Mucosa of descending colon (tissue), 3 donors: ENCODE results near the gene DGKA. TPM values are rescaled to one million over a fixed set of nuclear protein-coding genes. Genes with fewer than 3 reads are reported as not detected.
"Not testable (repeated sequence)": the region's sequence is repeated elsewhere in the genome, so short reads cannot be mapped to it uniquely, and the experiment has no call there.

ENCODE experiments used
- ATAC-seq: fragments of 200-7000 bp; cut with Tn5 transposase; one replicate; pipeline ENCODE4 v1.9.1; 2020; ENCODE audit warnings: mild to moderate bottlenecking, moderate library complexity
- DNase-seq, 3 donors: peaks; one replicate each; pipeline ENCODE4 v3.0.0-alpha.2; 2020
- H3K36me3 ChIP-seq: fragments of 200-600 bp; one replicate; pipeline ENCODE4 v1.8.0; 2021; ENCODE audit warnings: low read depth, mild to moderate bottlenecking
- H3K4me1 ChIP-seq: fragments of 200-600 bp; one replicate; pipeline ENCODE4 v1.8.0; 2021; ENCODE audit warnings: low read depth, mild to moderate bottlenecking
- H3K4me3 ChIP-seq: fragments of 200-600 bp; one replicate; pipeline ENCODE4 v1.8.0; 2021; ENCODE audit warnings: mild to moderate bottlenecking
- H3K9me3 ChIP-seq: fragments of 200-600 bp; one replicate; pipeline ENCODE4 v1.8.0; 2021; ENCODE audit warnings: mild to moderate bottlenecking
- CTCF ChIP-seq: fragments of 200-600 bp; IDR thresholded peaks from one replicate; pipeline ENCODE4 v1.8.0; 2022; ENCODE audit warnings: antibody characterized with exemption, mild to moderate bottlenecking
- intact Hi-C, 2 donors: fragments of 100-400 bp; cut with DNase I in 1 of 2; cut with micrococcal nuclease in 1 of 2; formaldehyde crosslinking; loops; one replicate each; pipeline versions ENCODE4 v1.11.0 to v1.11.1; 2022; cut with DNase I, micrococcal nuclease
- total RNA-seq, 3 donors: library from RNA; stranded (reverse); fragmentation: NEBNext Ultra II Directional in 2 of 3; extraction: Animal tissue kit (Norgen Biotek cat#: 25700) in 2 of 3; gene quantifications; one replicate each; pipeline versions ENCODE4 v1.2.1 to v1.2.4, GENCODE V29; 2021 to 2023
- donor health status: DM: no; HTN: no; CAD: no; lungs with moderate emphysema.
- donor health status: DM: no; HTN: no; CAD: no.
- donor health status: DM: no; HTN: yes; CAD: no.

DGKA gene
- total RNA-seq, 3 donors from 2014 or later = 82.6 to 148 (median 97.0) TPM

- intact Hi-C loops = no loop called here
- Histone ChIP-seq H3K4me1 (peaks cover 2% of the 10 kb centered on the region), H3K4me3 (no peak overlapping the region), H3K36me3 (no peaks in the 10 kb centered on the region), H3K9me3 (no peaks in the 10 kb centered on the region)
- no peak for DNase-seq
- no peak for TF ChIP-seq CTCF
- no peak for ATAC-seq
Measured at GRCh38 chr12:55915482-55915859, 15.5 kb upstream of the DGKA start.

- H3K36me3 ChIP-seq, H3K9me3 ChIP-seq, H3K4me3 ChIP-seq, intact Hi-C loops, DNase-seq, H3K4me1 ChIP-seq: not testable (repeated sequence)
- peak; percentile 74 for ATAC-seq
Measured at GRCh38 chr12:55919032-55919431, 11.9 kb upstream of the DGKA start.

- ATAC-seq (no peak), DNase-seq (no peak)
- TF ChIP-seq CTCF = no peak
- Histone ChIP-seq H3K4me1 (peaks cover 10% of the 10 kb centered on the region), H3K4me3 (no peak overlapping the region), H3K9me3 (no peaks in the 10 kb centered on the region), H3K36me3 (no peaks in the 10 kb centered on the region)
- intact Hi-C loops = no loop called here
Measured at GRCh38 chr12:55922126-55922525, 8.8 kb upstream of the DGKA start.

GRCh38 chr12:55923648-55924047 is 7.3 kb upstream of the DGKA start:
- intact Hi-C loops, H3K4me3 ChIP-seq, H3K36me3 ChIP-seq, ATAC-seq, H3K9me3 ChIP-seq, DNase-seq: not testable (repeated sequence)
- peaks cover 11% of the 10 kb centered on the region for H3K4me1 ChIP-seq

GRCh38 chr12:55925371-55925770 is 5.6 kb upstream of the DGKA start:
- no peaks in the 10 kb centered on the region for H3K36me3 ChIP-seq
- ATAC-seq (no peak), DNase-seq (no peak)
- intact Hi-C loops = no loop called here
- H3K9me3 ChIP-seq = no peaks in the 10 kb centered on the region
- H3K4me1 ChIP-seq = peaks cover 29% of the 10 kb centered on the region
- TF ChIP-seq CTCF = no peak
- H3K4me3 ChIP-seq = no peak overlapping the region

- Histone ChIP-seq H3K4me1 (peaks cover 36% of the 10 kb centered on the region), H3K4me3 (peak overlapping the region; percentile 87), H3K9me3 (no peaks in the 10 kb centered on the region), H3K36me3 (no peaks in the 10 kb centered on the region)
- intact Hi-C loops = no loop called here
- no peak for TF ChIP-seq CTCF
- DNase-seq = peak in 1 of 3 donors; percentile 10
- no peak for ATAC-seq
Measured at GRCh38 chr12:55925870-55926737, 4.9 kb upstream of the DGKA start.
